Effector CD4-positive, alpha-beta T cell (primary cell): ENCODE results near the gene CEP112.

Experiments used
- DNase-seq: peaks from one replicate; pipeline ENCODE4 v3.0.0-alpha.2; 2020

CEP112 gene

DNA sequence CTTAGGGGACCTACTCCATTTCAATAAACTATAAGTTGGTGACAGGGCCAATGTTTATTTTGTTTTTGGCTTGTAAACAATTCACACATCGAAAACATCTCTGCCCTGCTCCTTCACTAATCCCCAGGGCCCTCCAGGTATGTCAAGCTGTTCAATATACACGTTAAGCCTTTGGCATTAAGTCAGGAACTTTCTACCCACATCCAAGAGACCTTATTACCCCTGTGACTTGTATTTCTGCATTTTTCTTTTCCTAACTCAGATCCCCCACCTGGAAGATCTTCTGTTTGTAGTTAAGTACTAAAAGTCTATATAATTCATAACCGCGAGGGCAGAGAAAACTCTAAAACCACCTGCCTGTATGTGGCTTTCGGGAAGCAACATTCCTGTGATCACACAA lies 523.7 kb downstream of the CEP112 start:
- DNase-seq: no peak

DNA sequence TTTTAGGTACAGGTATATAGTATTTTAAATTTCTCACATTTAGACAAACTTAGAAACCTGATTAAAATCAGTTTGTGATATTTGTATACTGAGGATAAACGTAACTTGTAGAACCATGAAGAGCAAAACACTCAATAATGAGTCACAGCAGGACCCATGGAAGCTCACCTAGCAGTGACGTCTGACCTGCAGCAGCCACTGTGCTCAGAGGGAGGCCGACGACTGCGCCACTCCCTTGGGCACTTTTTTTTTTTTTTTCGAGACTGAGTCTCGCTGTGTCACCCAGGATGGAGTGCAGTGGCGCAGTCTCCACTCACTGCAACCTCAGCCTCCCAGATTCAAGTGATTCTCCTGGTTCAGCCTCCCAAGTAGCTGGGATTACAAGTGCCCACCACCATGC lies 524.3 kb downstream of the CEP112 start:
- DNase-seq: no peak

DNA sequence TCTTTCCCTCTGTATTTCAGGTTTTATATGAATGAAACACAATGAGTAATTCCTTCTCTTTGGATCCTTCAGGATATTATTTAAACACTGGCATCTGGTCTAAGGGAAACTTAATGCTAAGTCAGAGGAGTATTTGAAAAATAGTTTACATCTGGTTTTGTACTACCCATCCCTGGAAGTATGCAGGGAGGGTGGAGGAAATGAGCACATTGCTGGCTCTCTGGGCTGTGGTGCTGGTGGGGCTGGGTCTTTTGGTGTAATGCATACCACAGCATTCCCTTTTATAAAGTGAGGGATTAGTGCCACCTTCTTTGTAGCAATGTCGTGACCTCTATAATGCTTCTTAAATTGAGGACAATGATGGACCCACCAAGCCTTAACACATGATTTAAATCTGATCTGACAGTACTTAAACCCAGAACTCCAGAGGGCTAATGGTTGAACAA lies 525.0 kb downstream of the CEP112 start:
- no peak for DNase-seq

DNA sequence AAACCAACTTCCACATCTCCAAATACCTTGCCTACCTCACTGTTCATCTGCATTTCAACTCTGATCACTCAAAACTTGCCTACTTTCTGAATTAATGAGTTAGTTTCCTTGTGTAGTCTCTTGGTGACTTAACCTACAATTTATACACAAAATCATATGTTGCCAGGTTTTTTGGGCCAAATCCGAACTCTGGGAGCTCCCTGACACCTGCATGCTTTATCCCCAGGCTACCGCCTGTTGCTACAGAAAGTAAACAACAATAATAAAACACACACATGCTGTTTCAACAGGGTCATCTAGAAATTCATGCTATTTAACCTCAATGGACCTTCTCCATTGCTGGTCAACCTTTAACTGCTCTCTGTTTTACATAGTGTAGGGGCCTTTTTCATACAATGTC lies 526.0 kb downstream of the CEP112 start:
- no peak for DNase-seq

DNA sequence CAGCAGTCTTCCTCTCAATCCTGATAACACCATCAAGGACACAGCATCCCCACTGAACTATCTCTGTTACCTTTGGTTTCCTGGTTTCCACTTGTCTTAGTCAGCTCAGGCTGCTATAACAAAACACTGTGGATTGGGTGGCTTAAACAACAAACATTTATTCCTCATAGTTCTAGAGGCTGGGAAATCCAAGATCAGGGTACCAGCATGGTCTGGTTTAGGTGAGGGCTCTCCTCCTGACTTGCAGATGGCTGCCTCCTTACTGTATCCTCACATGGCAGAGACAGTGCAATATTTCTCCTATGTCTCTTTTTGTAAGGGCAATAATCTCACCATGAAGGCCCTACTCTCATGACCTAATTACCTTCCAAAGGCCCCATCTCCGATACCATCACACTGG lies 527.2 kb downstream of the CEP112 start:
- no peak for DNase-seq

DNA sequence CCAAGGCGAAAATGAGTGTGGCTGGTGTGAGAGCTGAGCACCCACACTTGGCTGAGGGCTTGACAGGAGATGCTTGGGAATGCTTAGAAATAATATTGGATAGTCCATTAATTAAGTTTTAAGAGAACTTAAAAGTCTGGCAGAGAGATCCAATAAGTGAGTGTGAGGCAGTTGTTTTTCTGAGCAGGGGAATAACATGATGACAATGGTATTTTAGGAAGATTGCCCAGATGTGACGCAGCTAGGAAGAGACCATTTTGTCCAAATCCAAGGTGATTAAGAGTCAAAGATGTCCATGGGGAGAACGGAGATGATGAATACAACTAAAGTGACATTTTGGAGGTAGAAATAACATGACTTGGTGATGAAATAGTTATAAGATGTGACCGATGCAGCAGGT lies 527.7 kb downstream of the CEP112 start:
- no peak for DNase-seq

DNA sequence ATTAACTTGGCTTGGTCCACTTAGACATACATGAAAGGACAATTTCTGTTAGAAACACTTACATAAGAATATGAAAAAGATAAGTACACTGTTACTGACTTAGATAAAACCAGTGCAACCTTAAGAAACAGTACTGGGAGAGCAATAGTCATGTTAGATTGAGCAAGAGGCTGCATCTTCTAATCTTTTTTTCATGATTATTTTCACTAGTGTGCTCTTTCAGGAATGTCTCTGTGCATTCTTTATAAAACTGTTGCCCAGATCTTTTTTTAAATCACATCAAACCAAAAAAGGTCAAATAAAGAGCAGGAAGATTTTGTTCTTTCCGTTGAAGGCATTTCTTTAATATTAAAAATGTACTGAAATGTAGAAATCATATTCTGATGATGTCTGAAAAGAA lies 529.7 kb downstream of the CEP112 start:
- DNase-seq: no peak

DNA sequence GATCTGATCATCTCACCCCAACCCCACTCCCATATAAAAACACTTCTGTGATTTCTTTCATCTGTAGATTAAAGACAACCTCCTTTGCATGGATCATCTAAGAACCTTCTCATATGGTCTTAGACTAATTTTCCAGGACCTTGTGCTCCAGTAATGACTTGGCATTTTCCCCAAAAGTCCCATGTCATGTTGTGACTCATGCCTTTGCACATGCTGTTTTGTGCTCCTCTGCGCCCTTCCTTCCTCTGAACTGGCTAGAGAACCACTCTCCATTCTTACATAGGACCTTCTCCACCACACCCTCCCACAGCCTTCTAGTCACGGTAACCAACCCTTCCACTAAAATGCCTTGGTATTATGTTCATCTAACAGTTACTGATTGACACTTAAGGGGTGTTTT lies 531.0 kb downstream of the CEP112 start:
- DNase-seq: no peak

DNA sequence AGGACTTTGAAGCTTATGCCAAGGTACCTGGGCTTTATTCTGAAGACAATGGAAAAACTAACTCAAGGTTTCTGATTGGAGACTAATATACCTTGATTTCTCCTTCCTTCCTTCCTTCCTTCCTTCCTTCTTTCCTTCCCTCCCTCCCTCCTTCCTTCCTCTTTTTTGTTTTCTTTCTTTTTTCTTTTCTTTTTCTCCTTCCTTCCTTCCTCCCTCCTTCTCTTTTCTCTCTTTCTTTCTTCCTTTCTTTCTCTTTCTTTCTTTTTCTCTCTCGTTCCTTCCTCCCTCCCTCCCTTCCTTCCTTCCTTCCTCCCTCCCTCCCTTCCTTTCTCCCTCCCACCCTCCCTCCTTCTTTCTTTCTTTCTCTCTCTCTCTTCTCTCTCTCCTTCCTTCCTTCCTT lies 531.9 kb downstream of the CEP112 start:
- DNase-seq: no peak

DNA sequence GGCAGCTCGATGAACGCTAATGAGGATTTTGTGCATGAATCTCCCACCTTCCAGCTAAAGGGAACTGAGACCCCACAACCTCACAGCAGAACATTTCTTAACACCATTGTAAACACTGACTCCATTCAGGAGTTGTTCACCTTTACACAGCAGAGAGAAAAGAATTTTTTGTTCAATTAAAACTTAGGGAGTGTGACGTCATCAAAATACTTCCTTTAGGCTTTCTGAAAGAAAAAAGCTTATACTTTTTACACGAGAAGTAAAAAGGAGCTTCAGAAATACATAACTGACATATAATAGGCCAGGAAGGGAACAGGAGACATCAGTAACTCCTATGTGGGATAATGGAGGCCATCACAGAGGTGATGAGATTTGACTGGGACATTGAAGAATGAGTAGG lies 532.4 kb downstream of the CEP112 start:
- DNase-seq: no peak

DNA sequence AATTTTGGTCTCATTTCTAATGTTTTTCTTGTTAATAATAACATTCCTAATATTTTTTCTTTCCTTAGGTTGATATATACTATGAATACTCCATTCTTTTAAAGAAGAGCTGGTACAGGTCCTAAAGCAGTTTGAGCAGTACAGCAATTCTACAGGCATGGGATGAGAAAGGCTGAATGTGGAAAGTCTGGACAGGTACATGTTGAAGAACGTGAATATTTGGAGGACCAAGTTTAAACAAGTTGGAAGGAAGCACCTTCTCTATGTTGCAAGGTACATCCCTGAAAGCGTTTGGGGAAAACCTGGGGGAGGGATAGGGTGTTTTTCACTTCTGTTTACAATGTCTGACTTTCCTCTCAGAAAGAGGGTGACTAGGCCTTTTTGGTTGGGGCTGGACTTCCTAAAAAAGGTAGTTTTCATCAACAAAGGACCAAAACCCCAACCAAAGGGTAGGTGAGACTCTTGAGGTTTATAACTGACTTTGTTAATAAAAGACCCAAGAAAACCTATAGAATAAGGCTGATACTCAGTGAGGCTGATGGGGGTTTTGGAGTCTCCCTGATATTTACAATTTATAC lies 534.6 kb downstream of the CEP112 start:
- no peak for DNase-seq

DNA sequence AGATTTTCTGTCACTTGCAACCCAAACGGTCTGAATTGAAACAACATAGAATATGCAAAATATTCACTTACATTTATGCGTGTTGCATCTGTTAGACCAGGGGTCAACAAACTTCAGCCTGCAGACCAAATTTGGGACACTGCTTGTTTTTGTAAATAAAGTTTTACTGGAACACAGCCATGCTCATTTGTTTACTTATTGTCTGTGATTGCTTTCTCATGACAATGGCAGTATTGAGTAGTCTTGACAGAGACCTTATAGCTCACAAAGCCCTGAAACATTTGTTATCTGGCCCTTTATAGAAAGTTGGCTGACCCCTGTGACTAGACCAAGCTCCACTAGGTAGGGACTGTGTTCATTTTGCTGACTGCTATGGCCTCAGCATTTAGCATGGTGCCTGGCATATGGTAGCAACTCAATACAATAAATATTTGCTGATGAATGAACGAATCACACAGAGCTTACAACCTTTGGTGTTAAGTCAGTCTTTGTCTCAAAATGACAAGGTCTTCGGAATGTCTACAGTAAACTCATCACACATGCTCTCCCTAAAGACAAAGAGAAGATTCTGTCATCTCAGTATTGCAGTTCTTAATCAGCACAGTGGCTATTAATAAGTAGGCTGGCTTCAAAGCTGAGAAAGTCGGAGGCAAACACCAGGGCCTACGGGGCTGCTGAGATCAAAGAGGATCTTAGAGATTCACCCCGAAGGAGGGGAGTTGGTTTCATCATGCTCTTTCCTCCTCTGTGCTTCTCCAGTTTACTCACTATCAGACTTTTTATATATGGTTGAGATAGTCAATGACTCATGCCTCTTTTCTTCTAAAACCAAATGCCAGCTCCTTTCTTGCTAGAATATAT lies 535.3 kb downstream of the CEP112 start:
- DNase-seq: no peak

DNA sequence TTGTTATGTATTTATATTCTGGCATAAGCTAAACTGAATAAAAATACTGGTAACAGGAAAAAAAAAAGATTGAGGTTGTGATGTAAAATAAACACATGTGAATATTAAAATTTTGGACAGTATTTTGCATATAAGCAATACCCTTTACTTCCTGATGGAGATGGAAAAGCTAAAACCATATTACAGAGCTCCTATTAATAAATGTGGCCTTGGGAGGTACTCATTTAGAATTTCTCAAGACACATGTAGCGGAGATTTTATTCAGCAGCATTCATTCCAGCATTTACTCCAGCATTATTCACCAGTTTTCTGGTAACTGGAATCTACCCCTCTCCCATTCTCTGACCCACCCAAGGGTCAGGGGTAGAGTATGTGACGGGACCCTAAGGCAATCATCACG lies 536.2 kb downstream of the CEP112 start:
- DNase-seq: no peak

DNA sequence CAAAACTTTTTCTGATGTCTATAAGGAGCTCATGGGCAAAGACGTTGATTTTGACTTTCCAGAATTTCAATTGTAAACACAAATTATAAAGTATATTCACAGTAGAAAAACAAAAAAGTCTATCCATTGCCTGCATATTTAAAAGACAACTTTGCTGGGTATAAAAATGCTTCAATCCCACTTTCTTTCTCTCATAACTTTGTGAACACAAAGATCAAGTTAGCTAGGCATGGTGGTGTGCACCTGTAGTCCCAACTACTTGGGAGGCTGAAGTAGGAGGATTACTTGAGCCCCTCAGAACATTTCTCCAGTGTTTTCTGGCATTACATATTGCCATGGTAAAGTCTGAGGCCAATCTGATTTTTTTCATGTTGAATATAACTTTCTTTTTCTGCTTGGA lies 547.4 kb downstream of the CEP112 start:
- DNase-seq: no peak

DNA sequence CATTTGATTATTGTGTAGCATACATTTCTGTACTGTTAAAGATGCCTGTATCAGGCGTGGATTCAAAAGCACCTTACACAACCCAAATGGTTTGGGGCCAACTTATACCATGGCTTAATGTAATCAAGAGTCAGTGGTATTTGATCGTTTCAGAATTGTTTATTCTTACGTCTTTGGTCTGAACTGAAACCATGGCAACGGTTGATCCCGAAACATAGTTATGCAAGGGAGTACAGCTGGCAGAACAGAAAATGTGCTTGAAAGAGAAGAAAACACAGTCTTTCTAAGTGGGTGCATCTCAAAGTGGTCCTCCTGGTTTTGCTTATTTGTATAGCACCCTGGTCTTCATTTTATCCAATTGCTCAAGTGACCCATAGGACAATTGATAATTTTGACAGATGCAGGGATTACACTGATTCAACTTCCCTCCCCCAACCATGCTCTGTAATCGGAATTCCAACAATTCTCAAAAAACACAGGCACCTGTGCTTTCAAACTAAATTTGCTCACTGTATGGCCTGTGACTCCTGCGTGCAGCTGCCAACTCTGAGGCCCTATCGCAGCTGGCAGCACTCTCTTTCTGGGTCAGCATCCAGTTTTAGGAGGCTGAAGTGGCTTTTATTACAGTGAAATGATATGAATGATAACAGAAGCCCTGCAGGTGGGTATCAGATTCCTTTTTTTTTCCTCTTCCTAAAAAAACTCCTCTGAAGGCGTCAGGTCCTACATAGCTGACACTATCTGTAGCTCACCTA lies 553.5 kb downstream of the CEP112 start:
- no peak for DNase-seq

DNA sequence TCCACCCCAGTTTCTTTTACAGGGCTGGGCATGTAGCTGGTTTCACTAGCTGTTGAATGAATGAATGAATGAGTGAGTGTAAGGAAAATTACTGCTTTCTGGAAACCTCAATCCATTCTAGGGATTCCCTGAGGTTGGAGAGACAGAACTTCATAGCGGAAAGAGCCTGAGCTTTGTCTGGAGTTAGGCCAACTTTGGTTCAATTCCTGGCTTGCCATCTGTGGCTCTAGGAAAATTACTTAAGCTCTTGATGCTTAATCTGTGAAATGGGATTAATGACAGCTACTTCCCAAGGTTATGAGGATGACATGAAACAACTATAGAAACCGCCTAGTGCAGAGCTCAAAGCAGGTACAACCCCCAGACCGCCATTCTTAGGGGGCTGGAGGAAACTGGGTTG lies 554.1 kb downstream of the CEP112 start:
- no peak for DNase-seq

DNA sequence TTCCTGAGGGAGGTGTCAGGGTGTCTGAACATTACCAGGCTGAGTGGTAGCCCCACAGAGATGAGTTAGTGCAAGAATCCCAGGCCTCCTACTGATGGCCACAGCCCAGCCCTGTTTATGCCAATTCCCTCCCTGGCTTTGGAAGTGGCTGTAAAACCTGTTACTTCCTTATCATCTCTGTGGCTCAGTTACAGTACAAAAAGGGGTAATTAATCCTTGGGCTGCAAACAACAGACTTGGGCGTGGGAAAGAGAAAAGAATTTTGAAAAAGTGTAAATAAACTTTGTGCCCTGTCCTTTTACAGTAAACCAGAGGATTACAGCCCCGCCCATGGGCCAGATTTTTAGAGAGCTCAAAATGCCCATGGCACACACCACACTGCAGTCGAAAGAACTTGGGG lies 557.4 kb downstream of the CEP112 start:
- no peak for DNase-seq

DNA sequence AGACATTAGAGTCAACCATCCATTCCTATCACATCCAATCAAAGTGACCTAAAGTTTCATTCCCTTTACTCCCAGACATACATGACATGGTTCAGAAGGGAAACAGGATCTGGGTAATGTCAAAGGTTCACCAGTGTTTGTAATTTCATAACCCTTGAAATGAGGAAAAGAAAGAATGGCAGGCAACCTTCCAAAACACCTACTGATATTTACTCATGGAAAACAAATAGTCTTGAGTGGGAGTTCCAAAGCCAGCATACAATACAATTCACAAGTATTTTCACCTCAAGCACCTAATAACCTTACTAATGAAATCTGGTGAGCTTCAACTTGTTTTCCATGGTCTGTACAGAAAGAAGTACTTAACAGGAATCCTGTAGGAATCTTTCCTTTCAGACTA lies 557.9 kb downstream of the CEP112 start:
- DNase-seq: no peak

DNA sequence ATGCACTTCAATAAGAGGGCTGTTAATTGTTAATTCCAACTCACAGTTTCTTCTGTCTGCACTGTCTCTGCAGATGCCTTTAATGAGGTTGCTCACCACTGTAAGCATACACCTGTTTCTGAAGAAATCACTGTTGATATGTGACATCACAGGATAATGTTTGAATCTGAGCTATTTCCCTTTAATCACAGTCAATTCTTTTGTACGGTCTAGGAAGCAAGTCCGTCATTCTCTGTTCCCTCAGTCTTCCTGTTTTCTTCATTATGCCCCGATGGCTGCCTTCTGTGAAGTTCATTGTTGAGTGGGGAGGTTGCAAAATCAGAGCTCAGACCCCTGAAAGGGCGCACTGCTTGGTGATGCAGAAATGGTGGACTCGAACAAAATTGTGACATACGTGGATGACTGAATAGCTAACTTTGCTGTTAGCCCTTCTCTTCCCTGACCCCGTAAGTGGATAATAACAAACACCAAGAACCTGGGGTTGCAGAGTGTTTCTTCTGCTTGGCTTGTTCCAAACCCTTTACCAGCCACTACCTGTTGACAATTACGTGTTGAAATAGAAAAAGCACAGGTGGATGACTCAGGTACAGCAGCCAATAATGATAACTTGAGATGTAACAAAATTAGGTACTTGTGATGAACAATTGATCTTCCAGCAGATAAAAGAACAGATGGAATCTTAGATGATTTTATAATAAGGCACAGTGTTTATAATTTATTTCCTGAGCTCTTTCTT lies 558.6 kb downstream of the CEP112 start:
- no peak for DNase-seq

DNA sequence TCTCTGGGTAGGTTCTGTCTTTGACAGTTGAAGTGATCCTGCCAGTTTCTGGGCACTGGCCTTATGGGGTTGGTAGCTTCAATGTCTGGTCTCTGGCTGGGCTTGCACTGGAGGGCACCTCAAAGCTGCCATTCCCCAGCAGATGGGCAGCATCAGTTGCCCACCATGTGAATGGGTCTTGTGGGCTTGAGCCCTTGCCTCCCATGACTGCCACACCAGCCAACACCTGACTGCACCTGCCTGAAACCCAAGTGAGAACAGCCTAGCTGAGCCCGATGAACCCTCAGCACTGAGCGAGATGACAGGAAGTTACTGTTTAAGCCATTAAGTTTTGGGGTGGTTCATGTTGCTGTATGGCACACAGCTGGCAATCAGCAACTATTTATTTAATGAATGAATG lies 561.4 kb downstream of the CEP112 start:
- DNase-seq: no peak

DNA sequence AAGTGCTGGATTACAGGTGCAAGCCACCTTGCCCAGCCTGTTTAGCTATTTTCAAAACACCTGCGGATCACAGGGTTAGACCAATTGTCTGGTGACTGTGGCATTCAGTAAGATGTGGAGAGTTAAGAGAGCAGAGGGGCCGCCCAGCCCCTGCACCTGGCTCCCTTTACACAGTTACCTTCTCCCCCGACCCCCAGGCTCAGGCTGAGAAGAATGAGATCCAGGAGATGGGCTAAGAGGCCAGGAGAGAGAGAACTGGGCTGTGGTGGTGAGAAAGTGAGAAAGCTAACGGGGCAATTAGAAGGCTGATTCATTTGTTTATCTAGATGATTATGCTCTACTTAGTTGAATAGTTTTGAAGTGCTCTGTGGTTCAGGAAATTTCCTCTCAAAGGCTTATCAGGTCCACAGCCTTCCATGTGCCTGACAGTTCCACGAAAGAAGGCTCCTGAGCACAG lies 562.7 kb downstream of the CEP112 start:
- DNase-seq: no peak

DNA sequence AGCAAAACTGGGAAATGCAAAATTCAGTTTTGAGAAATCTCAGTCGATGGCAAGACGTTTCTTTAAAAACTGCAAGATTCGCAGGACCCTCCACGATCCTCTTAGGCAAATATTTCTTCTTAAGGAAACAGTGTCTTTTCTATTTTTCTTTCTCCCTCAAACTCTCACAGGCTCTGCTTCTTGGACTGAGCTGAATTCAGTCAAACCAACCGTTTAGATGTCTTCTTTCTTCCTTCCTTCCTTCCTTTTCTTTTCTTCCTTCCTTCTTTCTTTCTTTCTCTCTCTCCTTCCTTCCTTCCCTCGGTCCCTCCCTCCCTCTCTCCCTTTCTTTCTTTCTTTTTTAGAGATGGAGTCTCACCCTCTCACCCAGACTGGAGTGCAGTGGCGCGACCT lies 563.3 kb downstream of the CEP112 start:
- no peak for DNase-seq
